Activated CD4-positive, alpha-beta T cell treated with anti-CD3 and anti-CD28 coated beads, Interleukin-2, amount 10 ng/mL, durations not matched to agents 7 days and 5 days (primary cell): ENCODE data around the gene AGBL4. TPM values are rescaled to one million over a fixed set of nuclear protein-coding genes. Genes with fewer than 3 reads are reported as not detected.
A peak's percentile ranks its signal among the peaks of the same experiment; 100 is the strongest.
"Not testable (repeated sequence)": the region's sequence is repeated elsewhere in the genome, so short reads cannot be mapped to it uniquely, and the experiment has no call there.

ENCODE experiments used
- CTCF ChIA-PET: fragments of 350-600 bp; sonication (Branson Sonifier 250); formaldehyde crosslinking; loops from one replicate; lab custom pipeline; 2021; ENCODE audit warnings: antibody characterized with exemption; lab: Charles Lee
- POLR2A ChIA-PET: fragments of 350-600 bp; sonication (Branson Sonifier 250); formaldehyde crosslinking; loops from one replicate; lab custom pipeline; 2021; ENCODE audit warnings: antibody characterized with exemption; lab: Charles Lee
- DNase-seq: peaks from one replicate; pipeline ENCODE4 v3.0.0-alpha.2; 2020
- H3K27ac Mint-ChIP-seq: one replicate; pipeline ENCODE4 v1.8.0; 2021; ENCODE audit warnings: mild to moderate bottlenecking, moderate library complexity, mixed read lengths
- H3K27me3 Mint-ChIP-seq: one replicate; pipeline ENCODE4 v1.8.0; 2021; ENCODE audit warnings: mixed read lengths
- H3K36me3 Mint-ChIP-seq: one replicate; pipeline ENCODE4 v1.8.0; 2021; ENCODE audit warnings: low read depth, mixed read lengths
- H3K4me1 Mint-ChIP-seq: one replicate; pipeline ENCODE4 v1.8.0; 2021; ENCODE audit warnings: mixed read lengths
- H3K4me3 Mint-ChIP-seq: one replicate; pipeline ENCODE4 v1.8.0; 2021; ENCODE audit warnings: mild to moderate bottlenecking, moderate library complexity, mixed read lengths
- H3K9me3 Mint-ChIP-seq: one replicate; pipeline ENCODE4 v1.8.0; 2021; ENCODE audit warnings: mixed read lengths
- total RNA-seq, 2 experiments: library from RNA; stranded (reverse); gene quantifications; one replicate each; pipeline ENCODE4 v1.2.3, GENCODE V29; 2021

Gene AGBL4
- total RNA-seq, 2 experiments from 2014 or later: not detected

GRCh38 chr1:49307457-49307856 is 716.3 kb downstream of the AGBL4 start:
- POLR2A ChIA-PET: no interaction called here
- Mint-ChIP-seq H3K4me1 (no peaks in the 10 kb centered on the region), H3K27ac (no peak overlapping the region), H3K4me3 (no peak overlapping the region), H3K9me3 (no peaks in the 10 kb centered on the region), H3K27me3 (no peaks in the 10 kb centered on the region), H3K36me3 (no peaks in the 10 kb centered on the region)
- CTCF ChIA-PET: no interaction called here
- DNase-seq: no peak

DNA sequence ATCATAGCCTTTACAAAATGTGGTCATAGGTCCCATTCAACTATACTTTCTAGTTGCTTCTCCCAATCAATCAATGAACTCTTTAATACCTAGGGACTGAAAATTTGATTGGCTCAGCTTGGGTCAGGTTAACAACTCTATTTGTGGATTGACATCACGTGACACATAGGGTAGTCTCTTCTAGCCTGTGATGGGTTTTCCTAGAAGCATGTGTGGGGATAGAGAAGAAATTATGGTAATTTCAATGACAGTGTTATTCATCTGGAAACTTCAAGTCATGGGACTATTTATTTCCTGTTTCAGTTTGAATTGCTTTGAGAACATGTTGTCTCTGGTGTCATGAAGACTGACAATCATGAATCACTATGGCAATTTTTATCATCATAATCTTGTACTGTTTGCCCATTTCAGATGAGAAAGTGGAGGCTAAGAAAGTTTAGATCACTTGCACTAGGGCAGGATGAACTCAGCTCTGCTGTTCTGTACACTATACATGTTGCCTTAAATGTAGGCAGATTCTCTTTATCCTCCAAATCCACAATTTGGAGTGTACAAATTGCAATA is 717.2 kb downstream of the AGBL4 start:
- DNase-seq: no peak
- H3K4me1 Mint-ChIP-seq: no peaks in the 10 kb centered on the region
- CTCF ChIA-PET: interaction anchor here (0.6 kb wide), 1 partner anchor 1369 kb away, joined by 3 read pairs; no protein-coding TSS in a partner anchor
- H3K36me3 Mint-ChIP-seq: no peaks in the 10 kb centered on the region
- H3K27ac Mint-ChIP-seq: no peak overlapping the region
- H3K9me3 Mint-ChIP-seq: no peaks in the 10 kb centered on the region
- POLR2A ChIA-PET: no interaction called here
- no peaks in the 10 kb centered on the region for H3K27me3 Mint-ChIP-seq
- no peak overlapping the region for H3K4me3 Mint-ChIP-seq

GRCh38 chr1:49302400-49302799 is 721.4 kb downstream of the AGBL4 start:
- H3K27me3 Mint-ChIP-seq, H3K4me1 Mint-ChIP-seq, H3K27ac Mint-ChIP-seq, H3K36me3 Mint-ChIP-seq, POLR2A ChIA-PET, H3K4me3 Mint-ChIP-seq, CTCF ChIA-PET, H3K9me3 Mint-ChIP-seq, DNase-seq: not testable (repeated sequence)

GRCh38 chr1:49298304-49298703 is 725.5 kb downstream of the AGBL4 start:
- POLR2A ChIA-PET: no interaction called here
- Mint-ChIP-seq H3K4me1 (no peaks in the 10 kb centered on the region), H3K4me3 (no peak overlapping the region), H3K27me3 (no peaks in the 10 kb centered on the region), H3K9me3 (peaks cover 4% of the 10 kb centered on the region), H3K27ac (no peak overlapping the region), H3K36me3 (no peaks in the 10 kb centered on the region)
- DNase-seq: no peak
- CTCF ChIA-PET: no interaction called here

GRCh38 chr1:49297783-49298182 is 726.0 kb downstream of the AGBL4 start:
- Mint-ChIP-seq H3K4me1 (no peaks in the 10 kb centered on the region), H3K27me3 (no peaks in the 10 kb centered on the region), H3K4me3 (no peak overlapping the region), H3K36me3 (no peaks in the 10 kb centered on the region), H3K27ac (no peak overlapping the region), H3K9me3 (peaks cover 4% of the 10 kb centered on the region)
- POLR2A ChIA-PET: no interaction called here
- DNase-seq: no peak
- CTCF ChIA-PET: no interaction called here

- ChIA-PET CTCF (no interaction called here), POLR2A (no interaction called here)
- H3K4me1 Mint-ChIP-seq: no peaks in the 10 kb centered on the region
- no peak overlapping the region for H3K4me3 Mint-ChIP-seq
- no peak overlapping the region for H3K27ac Mint-ChIP-seq
- peaks cover 6% of the 10 kb centered on the region for H3K9me3 Mint-ChIP-seq
- H3K27me3 Mint-ChIP-seq: no peaks in the 10 kb centered on the region
- no peaks in the 10 kb centered on the region for H3K36me3 Mint-ChIP-seq
- no peak for DNase-seq
These were observed 729.2 kb downstream of the AGBL4 start for GRCh38 chr1:49294539-49294938.

DNA sequence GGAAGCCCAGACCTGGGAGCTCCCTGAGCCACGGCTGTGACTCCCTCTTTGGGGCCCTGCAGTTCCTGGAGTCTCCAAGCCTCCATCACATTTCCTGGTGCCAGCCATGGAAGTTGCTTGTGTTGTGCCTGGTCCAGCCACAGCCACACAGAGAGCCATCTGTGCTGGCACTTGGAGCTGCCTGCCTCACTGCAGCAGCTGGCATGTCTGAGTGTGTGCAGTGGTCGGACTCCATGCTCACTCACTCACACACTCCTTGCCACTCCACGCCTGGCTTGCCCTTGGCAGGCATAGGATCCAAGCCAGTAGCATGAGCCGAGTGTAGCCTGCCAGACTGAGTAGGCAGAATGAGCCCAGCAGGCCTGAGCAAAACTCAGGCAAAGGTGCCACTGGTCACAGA is 730.7 kb downstream of the AGBL4 start:
- ChIA-PET CTCF (no interaction called here), POLR2A (no interaction called here)
- Mint-ChIP-seq H3K27ac (no peak overlapping the region), H3K9me3 (peaks cover 9% of the 10 kb centered on the region), H3K27me3 (no peaks in the 10 kb centered on the region), H3K4me3 (no peak overlapping the region), H3K4me1 (no peaks in the 10 kb centered on the region), H3K36me3 (no peaks in the 10 kb centered on the region)
- no peak for DNase-seq

DNA sequence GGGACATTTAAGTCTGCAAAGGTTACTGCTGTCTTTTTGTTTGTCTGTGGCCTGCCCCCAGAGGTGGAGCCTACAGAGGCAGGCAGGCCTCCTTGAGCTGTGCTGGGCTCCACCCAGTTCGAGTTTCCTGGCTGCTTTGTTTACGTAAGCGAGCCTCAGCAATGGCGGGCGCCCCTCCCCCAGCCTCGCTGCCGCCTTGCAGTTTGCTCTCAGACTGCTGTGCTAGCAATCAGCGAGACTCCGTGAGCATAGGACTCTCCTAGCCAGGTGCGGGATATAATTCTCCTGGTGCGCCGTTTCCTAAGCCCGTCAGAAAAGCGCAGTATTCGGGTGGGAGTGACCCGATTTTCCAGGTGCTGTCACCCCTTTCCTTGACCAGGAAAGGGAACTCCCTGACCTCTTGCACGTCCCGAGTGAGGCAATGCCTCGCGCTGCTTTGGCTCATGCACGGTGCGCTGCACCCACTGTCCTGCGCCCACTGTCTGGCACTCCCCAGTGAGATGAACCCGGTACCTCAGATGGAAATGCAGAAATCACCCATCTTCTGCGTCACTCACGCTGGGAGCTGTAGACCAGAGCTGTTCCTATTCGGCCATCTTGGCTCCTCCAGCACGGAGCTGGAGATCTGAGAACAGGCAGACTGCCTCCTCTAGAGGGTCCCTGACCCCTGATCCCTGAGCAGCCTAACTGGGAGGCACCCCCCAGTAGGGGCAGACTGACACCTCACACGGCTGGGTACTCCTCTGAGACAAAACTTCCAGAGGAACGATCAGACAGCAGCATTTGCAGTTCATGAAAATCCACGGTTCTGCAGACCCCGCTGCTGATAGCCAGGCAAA is 766.3 kb downstream of the AGBL4 start:
- H3K36me3 Mint-ChIP-seq, H3K27ac Mint-ChIP-seq, POLR2A ChIA-PET, H3K4me1 Mint-ChIP-seq, CTCF ChIA-PET, H3K4me3 Mint-ChIP-seq, H3K27me3 Mint-ChIP-seq, H3K9me3 Mint-ChIP-seq: not testable (repeated sequence)
- DNase-seq: peak; percentile 6

GRCh38 chr1:49252917-49253316 is 770.8 kb downstream of the AGBL4 start:
- no peaks in the 10 kb centered on the region for H3K27me3 Mint-ChIP-seq
- H3K4me3 Mint-ChIP-seq: no peak overlapping the region
- no peak for DNase-seq
- H3K4me1 Mint-ChIP-seq: no peaks in the 10 kb centered on the region
- ChIA-PET CTCF (no interaction called here), POLR2A (no interaction called here)
- H3K9me3 Mint-ChIP-seq: peaks cover 6% of the 10 kb centered on the region
- no peaks in the 10 kb centered on the region for H3K36me3 Mint-ChIP-seq
- no peak overlapping the region for H3K27ac Mint-ChIP-seq

DNA sequence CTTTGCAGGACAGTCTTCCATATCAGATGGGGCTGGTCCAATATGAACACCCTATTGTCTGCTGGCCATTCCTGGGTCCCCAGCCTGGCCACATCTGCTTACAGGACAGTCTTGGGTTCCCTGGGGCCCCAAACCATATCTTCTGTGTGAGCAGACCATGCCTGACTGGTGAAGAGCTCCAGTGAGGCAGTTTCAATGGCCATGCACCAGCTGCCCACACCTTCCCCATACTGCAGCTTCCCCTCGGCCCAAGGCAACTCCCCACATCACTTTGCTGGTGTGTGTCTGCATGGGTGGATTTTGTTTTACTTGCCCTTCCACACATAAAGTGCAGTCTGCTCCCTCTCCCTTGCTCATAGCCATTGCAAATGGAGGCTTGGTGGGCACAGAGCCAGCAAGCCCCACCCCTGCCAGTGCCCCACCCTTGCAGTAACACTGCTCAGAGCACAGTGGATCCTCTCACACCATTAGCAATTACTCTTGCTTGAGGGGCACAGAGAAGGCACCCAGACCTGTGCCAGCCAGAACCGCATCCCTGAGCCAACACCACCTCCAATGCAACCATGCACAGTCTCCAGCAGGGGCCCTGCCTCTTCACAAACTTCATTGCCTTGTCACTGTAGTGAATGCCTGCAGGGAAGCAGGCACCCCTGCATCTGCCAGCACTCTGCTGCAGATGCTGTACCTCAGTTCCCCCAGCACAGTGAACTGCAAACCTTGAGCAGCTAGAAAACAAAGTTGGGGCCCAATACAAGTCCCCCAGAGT is 772.6 kb downstream of the AGBL4 start:
- Mint-ChIP-seq H3K4me3 (no peak overlapping the region), H3K27me3 (no peaks in the 10 kb centered on the region), H3K36me3 (no peaks in the 10 kb centered on the region), H3K4me1 (no peaks in the 10 kb centered on the region), H3K27ac (no peak overlapping the region), H3K9me3 (peaks cover 4% of the 10 kb centered on the region)
- ChIA-PET POLR2A (no interaction called here), CTCF (no interaction called here)
- DNase-seq: no peak

- H3K36me3 Mint-ChIP-seq: no peaks in the 10 kb centered on the region
- DNase-seq: no peak
- H3K9me3 Mint-ChIP-seq: peaks cover 2% of the 10 kb centered on the region
- H3K4me3 Mint-ChIP-seq: no peak overlapping the region
- H3K27ac Mint-ChIP-seq: no peak overlapping the region
- ChIA-PET CTCF (no interaction called here), POLR2A (no interaction called here)
- H3K4me1 Mint-ChIP-seq: no peaks in the 10 kb centered on the region
- no peaks in the 10 kb centered on the region for H3K27me3 Mint-ChIP-seq
These were observed 783.0 kb downstream of the AGBL4 start for GRCh38 chr1:49240709-49241221.

- Mint-ChIP-seq H3K36me3 (no peaks in the 10 kb centered on the region), H3K27me3 (no peaks in the 10 kb centered on the region), H3K9me3 (peaks cover 2% of the 10 kb centered on the region), H3K27ac (no peak overlapping the region), H3K4me1 (no peaks in the 10 kb centered on the region), H3K4me3 (no peak overlapping the region)
- CTCF ChIA-PET: no interaction called here
- POLR2A ChIA-PET: no interaction called here
- no peak for DNase-seq
These were observed 788.8 kb downstream of the AGBL4 start for GRCh38 chr1:49234988-49235387.

- H3K9me3 Mint-ChIP-seq: no peaks in the 10 kb centered on the region
- H3K36me3 Mint-ChIP-seq: no peaks in the 10 kb centered on the region
- H3K4me3 Mint-ChIP-seq: no peak overlapping the region
- POLR2A ChIA-PET: no interaction called here
- no peak for DNase-seq
- no peaks in the 10 kb centered on the region for H3K27me3 Mint-ChIP-seq
- H3K27ac Mint-ChIP-seq: no peak overlapping the region
- no peaks in the 10 kb centered on the region for H3K4me1 Mint-ChIP-seq
- CTCF ChIA-PET: no interaction called here
These were observed 794.2 kb downstream of the AGBL4 start for GRCh38 chr1:49229555-49229954.
